ENCODE data around the gene SLX9. TPM values are rescaled to one million over a fixed set of nuclear protein-coding genes. Genes with fewer than 3 reads are reported as not detected.

The SLX9 gene
- total RNA-seq, 1 donor from 2014 or later = 83.4 TPM

Other genes with a start within 250 kb of the SLX9 start
- not detected in 2 replicates for gene KRTAP10-12, start 242.9 kb upstream of the SLX9 start, total RNA-seq
- not detected in 2 replicates for gene TSPEAR, start 228.5 kb upstream of the SLX9 start, total RNA-seq
- 137 and 151 TPM in 2 replicates for gene UBE2G2, start 138.2 kb upstream of the SLX9 start, total RNA-seq
- gene SUMO3, start 122.0 kb upstream of the SLX9 start, total RNA-seq = 86.9 and 88.6 TPM in 2 replicates
- gene PTTG1IP, start 66.3 kb upstream of the SLX9 start, total RNA-seq = 46.7 and 48.7 TPM in 2 replicates
- 292 and 294 TPM in 2 replicates for gene ITGB2, start 19.1 kb upstream of the SLX9 start, total RNA-seq
- 24.8 and 25.9 TPM in 2 replicates for gene ADARB1, start 134.6 kb downstream of the SLX9 start, total RNA-seq